ENCODE results near the gene RABGAP1L.
"Not testable (repeated sequence)": the region's sequence is repeated elsewhere in the genome, so short reads cannot be mapped to it uniquely, and the experiment has no call there.

The RABGAP1L gene

DNA sequence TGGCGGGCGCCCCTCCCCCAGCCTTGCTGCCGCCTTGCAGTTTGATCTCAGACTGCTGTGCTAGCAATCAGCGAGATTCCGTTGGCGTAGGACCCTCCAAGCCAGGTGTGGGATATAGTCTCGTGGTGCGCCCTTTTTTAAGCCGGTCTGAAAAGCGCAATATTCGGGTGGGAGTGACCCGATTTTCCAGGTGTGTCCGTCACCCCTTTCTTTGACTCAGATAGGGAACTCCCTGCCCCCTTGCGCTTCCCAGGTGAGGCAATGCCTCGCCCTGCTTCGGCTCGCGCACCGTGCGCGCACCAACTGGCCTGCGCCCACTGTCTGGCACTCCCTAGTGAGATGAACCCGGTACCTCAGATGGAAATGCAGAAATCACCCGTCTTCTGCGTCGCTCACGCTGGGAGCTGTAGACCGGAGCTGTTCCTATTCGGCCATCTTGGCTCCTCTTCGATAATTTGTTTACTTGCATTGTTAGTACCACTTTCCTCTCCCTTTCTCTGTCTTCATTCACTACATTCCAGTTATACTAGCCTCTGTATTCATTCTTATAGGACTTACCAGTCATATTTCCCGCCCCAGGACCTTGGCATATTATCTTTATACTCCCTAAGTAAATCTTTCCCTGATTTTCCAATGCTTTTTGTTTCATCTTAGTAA lies 79.7 kb downstream of the RABGAP1L start:
- not testable (repeated sequence) for DNase-seq (ENCODE audit: low read depth in 2 of 2)

DNA sequence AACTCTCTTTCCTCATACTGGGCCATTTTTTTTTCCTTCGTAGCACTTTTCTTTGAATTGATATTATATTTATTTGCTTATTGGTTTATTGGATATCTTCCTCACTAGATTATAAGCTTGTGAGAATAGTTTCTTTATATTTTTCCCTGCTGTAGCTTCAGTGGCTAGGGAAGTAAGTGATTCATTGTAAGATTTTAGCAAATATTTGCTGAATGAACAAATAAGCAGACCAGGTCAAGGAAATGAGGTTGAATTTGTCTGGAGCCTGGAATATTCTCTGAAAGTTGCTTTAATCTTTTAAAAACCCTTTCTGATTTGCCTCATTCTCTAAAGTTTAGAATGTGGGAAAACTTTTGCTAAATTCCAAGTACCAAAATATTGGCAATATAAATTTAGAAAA lies 80.2 kb downstream of the RABGAP1L start:
- DNase-seq (ENCODE audit: low read depth in 2 of 2): no peak

DNA sequence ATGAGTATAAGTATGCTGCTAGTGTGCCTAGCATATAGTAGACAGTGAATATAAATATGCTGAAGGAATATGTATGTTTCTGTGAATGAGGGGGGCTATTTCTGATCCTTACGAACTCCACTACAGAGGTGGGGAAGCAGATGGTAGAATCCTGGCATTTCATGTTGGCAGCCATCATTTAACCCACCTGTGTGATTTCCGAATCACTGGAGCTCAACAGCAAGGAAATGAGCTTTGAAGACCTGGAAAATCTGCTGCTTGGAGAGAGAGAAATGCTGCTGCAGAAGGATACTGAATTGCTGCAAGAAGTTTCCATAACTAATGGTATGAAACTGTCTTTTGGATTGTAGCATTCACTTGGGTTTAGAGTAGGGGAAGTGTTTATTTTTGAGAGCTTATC lies 83.5 kb downstream of the RABGAP1L start:
- DNase-seq (ENCODE audit: low read depth in 2 of 2): no peak

DNA sequence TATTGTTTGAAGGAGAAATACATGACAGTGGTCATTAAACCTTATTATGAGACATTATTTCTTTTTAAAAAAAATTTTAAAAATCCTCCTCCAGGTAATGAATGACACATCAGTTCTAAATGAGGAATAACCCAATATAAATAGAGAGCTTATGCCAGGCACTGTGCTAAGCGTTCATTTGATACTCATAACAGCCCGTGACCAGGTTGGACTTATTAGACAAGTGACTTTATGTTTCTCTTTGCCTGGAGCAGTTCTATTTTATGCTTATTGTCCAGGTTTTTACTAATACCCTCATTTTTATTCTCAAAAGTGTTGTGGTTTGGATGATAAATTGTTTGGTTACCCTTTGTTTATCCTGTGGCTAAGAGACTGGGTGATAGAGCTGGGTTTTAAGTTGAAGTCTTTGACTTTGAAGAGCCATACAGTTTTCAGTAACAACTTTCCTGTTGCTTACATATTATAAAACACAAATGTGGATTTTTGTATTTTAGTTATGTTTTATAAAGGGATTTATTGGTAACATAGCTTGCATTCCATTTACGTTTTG lies 84.2 kb downstream of the RABGAP1L start:
- no peak for DNase-seq (ENCODE audit: low read depth in 2 of 2)

DNA sequence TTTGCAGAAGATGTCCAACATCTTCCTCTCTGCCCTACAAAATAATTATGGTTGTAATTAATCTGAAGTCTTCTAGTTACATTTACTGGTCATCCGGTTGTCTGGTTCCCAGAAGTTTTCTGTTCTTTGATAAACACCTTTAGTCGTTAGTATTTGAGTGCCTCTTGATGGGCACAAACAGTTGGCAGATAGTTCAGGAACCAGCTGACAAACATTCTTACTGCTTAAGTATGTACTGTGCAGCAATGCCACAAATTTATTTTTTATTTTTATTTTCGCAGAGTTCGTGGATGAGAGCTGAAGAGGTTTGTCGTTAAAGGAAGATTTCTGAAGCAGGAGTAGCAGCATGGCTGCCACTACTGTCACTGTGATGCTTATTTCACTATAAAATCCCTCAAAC lies 84.7 kb downstream of the RABGAP1L start:
- DNase-seq (ENCODE audit: low read depth in 2 of 2): no peak

DNA sequence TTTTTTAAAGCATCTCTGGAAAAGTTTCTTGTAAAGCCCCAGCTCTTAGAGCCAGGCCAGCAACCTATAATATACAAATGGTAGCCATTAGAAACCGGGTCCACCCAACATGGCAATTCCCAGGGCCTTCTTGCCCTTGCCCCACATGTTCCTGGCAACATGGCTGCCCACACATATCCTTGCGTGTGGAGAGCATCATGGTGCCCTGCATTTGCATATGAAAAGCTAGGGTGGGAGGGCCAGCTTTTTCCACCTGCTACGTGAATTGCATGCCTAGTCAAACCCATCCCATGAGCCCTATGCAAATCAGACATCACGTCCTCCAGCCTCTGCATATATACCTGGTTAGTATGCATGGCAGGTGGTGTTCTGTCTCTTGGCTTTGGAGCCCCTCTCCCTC lies 88.2 kb downstream of the RABGAP1L start:
- DNase-seq (ENCODE audit: low read depth in 2 of 2): no peak

DNA sequence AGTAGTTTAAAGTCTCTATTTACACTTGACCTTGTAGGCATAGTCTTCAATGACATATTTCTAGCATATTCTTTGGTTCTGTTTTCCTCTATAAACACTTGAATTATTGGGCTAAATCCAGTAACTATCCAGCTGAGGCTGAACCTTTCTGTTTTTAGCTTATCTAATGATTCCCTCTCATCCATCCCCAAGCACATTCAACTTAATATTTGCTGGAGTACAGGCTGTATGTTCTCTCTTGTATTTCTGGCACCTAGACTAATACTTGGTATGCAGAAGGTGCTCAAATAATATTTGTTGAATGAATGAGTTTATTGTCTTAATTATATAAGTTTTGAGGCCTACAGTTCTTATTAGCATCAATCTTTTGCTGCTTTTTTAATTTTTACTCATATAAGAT lies 88.7 kb downstream of the RABGAP1L start:
- DNase-seq (ENCODE audit: low read depth in 2 of 2): no peak

DNA sequence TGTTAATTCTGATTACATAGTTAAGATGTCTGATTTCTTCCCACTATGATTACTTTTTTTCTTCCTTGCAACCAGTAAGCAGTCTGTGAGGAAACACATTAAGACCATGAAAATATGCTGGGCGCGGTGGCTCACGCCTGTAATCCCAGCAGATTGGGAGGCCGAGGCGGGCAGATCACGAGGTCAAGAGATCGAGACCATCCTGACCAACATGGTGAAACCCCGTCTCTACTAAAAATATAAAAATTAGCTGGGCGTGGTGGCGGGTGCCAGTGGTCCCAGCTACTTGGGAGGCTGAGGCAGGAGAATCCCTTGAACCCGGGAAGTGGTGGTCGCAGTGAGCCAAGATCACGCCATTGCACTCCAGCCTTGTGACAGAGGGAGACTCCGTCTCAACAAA lies 97.1 kb downstream of the RABGAP1L start:
- not testable (repeated sequence) for DNase-seq (ENCODE audit: low read depth in 2 of 2)

DNA sequence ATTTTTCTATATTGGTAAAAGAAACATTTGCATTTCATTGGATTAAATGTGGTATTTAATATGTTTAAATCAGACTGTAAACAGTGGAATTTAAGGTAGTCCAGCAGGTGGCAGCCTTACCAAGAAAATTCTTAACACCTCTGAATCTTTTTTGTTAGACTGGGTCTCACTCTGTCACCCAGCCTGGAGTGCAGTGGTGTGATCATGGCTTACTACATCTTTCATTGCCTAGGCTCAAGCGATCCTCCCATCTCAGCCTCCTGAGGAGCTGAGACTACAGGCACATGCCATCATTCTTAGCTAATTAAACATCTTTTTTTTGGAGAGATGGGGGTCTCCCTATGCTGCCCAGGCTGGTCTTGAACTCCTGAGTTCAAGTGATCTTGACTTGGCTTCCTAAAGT lies 98.8 kb downstream of the RABGAP1L start:
- peak; percentile 17 to 31 for DNase-seq (ENCODE audit: low read depth in 2 of 2)

DNA sequence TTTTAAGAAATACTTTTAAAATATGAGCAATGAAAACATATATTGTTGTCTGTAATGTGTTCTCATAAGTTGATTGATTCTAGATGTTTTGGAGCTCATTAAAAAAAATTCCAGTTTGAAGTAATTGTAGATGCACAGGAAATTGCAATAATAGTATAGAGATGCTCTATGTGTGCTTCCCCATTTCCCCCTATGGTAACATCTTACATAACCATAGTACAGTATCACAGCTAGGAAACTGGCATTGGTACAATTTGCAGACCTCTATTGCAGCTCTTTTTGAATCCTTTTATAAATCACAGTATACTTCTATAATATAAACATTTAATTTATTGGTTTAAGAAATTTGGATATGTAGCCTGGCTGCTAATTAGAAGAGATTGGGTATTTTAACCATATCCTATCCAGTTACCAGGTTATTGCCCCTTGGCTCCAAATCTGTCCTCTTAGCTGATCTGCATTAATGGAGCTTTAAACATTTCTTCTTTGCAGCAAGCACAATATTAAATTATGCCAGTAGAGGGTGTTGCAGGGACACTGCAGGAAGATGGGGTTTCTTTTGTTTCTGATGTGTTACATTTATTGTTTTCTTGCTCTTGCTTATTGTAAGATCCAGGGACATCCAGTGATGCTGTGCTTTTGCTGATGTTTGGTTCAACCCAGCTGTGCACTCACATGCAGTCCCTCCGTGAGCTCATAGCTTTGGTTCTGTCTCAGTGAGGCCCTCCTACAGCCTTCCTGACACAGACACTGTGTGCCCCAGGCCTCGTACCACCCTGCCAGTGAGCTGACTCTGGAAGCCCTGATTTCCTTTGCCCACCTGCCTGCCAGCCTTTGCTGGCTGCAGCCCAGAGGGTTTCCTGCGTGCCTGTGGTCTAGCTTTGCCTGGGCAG lies 103.3 kb downstream of the RABGAP1L start:
- DNase-seq (ENCODE audit: low read depth in 2 of 2): no peak

DNA sequence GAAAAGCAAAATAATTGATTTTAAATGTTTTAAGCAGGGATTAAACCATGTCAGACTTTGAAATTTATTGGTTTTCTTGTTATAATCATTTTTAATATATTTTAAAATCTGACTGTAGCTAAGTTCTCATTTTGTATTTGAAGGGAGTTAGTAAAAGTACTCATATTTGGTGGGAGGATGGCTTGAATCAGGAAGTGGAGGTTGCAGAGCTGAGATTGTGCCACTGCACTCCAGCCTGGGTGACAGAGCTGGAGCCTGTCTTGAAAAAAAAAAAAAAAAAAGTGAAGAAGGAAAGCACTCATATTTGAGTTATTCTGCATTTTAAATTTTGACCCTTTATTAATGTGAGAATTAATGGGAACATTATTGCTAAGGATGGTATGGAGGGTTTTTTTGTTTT lies 106.0 kb downstream of the RABGAP1L start:
- DNase-seq (ENCODE audit: low read depth in 2 of 2): no peak

DNA sequence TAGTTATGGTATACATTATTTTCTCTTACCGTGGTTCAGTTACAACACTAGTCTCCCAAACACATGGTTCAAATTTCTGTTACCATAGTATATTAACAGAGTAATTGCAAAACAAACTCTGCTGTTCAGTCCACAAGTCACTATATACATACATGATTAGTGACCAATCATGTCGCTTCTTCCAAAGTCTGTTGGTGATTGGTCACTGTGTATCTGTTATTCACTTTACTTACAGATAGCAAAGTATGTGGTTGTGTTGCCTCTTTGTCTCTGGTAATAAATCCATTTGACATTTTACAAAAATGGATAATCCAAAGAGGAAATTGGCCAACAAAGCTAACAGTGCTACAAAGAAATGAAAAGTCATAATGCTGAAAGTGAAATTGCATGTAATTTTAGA lies 107.2 kb downstream of the RABGAP1L start:
- no peak for DNase-seq (ENCODE audit: low read depth in 2 of 2)

DNA sequence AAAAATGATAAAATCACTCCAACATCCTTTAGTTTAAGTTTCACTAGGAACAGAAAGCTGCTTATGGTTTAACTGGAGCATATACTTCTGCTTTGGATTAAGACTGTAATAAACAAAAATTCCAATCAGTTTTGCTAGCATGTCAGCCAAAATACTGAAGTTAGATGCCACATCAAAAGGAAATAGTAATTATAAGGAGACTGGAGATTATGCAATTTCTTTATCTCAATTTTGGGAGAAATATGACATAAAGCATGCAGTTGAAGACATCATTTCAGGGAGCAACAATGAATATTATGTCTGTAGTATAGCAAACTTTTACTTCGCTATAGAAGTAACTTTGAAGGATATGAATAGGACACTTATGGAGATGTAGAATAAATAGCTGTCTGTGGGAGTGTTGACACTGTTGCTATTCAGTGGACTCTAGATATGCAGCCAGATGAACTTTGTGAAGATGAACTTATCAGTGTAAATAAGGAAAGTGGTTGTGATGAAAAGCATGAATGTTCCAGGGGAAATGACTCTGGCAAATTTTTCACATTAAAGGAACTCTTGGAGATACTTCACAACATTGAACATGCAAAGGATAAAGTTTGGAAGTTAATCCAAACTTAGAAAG lies 107.8 kb downstream of the RABGAP1L start:
- no peak for DNase-seq (ENCODE audit: low read depth in 2 of 2)

DNA sequence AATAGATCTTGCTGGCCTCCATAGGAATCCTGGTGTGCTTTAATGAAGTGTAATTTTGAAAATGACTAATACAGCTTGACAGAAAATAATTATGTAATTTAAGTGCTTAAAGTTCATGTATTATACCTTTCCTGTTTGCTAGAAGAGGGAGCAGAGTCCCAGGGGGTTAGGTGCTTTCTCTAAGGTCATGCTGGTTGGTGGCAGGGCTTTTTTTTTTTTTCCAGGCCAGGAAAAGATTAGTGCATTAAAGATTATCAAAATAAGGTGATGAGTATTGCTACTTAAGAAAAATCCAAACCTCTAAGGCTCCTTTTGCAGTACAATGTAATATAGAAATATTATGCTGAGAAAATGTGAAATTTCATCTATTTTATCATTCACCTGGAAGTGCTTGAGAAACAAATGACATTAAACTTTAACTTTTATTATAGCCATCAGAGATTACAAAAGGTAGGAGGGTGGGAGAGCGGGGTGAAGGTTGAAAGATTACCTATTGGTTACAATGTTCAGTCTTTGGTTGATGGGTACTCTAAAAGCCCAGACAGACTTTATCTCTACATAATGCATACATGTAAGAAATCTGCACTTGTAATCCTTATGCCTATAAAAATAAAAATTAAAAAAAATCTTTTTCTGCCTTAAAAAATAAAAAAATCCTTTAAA lies 110.8 kb downstream of the RABGAP1L start:
- no peak for DNase-seq (ENCODE audit: low read depth in 2 of 2)

DNA sequence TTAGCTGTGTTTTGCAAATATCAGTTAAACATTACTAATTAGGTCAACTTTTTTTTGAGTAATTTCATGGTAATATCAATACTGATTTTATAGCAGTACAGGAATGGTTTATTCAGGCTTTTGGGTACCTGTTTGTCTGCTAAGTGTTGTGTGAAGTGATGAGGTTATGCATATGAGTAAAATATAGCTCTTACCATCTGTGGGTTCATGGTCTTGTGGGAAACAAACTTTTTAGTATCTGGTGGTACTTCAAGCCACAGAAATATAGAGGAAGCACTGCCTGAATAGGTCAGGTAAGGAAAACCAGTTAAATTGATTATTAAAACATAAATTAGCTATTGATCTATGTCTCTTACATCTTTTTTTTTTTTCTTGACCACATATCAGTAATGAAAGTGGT lies 113.9 kb downstream of the RABGAP1L start:
- no peak for DNase-seq (ENCODE audit: low read depth in 2 of 2)

DNA sequence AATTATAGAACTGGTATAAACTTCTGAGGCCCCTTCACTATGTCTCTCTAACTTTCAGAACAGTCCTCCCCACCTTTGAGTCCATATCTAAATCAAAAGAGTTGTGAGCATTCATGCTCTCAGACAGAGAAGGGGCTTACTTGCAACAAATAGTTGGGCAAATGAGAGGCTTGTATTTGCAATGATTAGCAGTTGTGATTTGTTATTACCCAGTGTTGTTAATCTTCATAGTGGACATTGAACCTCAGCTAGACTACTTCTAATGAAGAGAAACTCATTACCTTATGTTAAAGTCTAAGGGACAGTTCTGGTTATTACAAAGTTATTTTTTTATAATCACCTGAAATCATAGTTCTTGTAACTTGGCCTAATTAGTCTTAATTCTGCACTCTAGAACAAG lies 114.5 kb downstream of the RABGAP1L start:
- DNase-seq (ENCODE audit: low read depth in 2 of 2): no peak

DNA sequence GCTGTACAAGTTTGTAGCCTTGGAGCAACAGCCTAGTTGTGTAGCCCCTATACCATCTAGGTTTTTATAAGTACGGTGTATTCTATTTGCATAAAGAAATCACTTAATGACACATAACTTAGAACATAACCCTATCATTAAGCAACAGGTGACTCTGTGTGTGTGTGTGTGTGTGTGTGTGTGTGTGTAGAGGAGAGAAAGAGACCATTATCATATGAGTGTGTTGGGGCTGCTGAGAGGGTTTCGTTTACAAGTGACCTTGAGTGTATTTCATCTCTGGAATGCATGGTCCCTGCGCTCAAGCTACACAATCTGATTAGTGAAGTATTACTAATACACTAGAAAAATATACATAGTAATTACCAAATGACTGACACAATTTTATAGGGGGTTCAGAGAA lies 115.1 kb downstream of the RABGAP1L start:
- DNase-seq (ENCODE audit: low read depth in 2 of 2): no peak

DNA sequence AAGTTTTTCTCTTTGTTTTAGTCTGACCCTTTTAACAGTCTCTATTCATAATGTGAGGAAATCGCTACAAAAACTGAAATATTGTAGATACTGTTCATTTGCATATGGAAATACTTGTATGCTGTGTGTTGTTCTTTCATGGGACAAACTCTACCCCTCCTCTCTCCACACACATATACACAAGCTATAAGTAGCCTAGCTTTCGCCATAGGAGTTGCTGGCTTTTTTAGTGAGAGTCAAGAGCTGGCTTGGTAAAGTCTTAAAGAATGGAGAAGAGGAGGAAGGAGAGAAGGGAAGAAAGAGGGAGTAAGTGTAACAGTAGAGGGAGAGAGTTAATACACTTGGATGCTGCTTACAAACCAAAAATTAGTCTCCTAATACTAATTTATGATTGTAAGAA lies 115.6 kb downstream of the RABGAP1L start:
- DNase-seq (ENCODE audit: low read depth in 2 of 2): no peak

DNA sequence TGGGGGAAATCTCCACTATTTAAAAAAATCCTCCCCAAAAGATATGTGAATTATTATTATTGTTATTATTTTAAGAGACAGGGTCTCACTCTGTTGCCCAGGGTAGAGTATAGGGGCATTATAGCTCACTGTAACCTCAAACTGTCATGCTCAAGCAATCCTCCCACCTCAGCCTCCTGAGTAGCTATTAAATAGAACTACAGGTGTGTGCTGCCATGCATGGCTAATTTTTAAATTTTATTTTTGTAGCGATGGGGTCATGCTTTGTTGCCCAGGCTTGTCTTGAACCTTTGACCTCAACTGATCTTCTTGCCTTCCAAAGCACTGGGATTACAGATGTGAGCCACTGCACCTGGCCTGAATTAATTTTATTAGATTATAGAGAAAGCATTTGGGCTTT lies 116.8 kb downstream of the RABGAP1L start:
- no peak for DNase-seq (ENCODE audit: low read depth in 2 of 2)

DNA sequence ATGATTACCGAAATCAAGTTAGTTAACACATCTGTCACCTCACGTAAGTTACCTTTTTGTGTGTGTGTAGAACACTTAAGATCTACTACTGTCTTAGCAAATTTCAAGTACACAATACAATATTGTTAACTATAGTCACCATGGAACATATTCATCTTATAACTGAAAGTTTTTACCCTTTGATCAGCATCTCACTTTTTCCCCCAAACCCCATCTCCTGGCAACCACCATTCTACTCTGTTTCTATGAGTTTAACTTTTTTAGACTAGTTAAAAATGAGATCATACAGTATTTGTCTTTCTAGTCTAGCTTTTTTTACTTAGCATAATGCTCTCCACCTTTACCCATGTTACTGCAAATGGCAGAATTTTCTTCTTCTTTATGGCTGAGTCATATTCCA lies 124.7 kb downstream of the RABGAP1L start:
- no peak for DNase-seq (ENCODE audit: low read depth in 2 of 2)

DNA sequence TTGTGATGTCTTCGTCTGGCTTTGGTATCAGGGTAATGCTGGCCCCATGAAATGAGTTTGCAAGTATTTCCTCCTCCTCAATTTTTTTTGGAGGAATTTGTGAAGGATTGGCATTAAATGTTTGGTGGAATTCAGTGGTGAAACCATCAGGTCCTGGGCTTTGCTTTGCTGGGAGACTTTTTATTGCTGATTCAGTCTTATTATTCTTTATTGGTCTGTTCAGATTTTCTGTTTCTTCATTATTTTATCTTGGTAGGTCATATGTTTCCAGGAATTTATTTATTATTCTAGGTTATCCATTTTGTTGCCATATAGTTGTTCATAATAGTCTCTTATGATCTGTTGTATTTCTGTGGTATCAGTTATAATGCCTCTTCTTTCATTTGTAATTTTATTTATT lies 126.7 kb downstream of the RABGAP1L start:
- DNase-seq (ENCODE audit: low read depth in 2 of 2): no peak

Measured in stimulated activated CD4-positive, alpha-beta T cell treated with anti-CD3 and anti-CD28 coated beads, Interleukin-4, amount 100 ng/mL, for 48 hours (primary cell).